Peyer's patch (tissue), 4 donors: Measurements from ENCODE around the gene FRMD1.

Experiments
- POLR2A ChIP-seq, 2 donors: fragments of 450-650 bp; IDR thresholded peaks; one replicate each; pipeline ENCODE4 v1.5.1; 2017; ENCODE audit warnings: antibody characterized with exemption in 2 of 2, mild to moderate bottlenecking in 2 of 2, moderate library complexity in 2 of 2
- TF ChIP-seq, protein P1 (sequence below), 6 experiments: fragments of 450-650 bp in 4 of 6; fragments of 200-600 bp in 2 of 6; sonication (generic) in 1 of 6; IDR thresholded peaks; one replicate each; pipeline ENCODE4 v1.5.1; 2017 to 2019; ENCODE audit warnings: antibody characterized with exemption in 6 of 6, mild to moderate bottlenecking in 3 of 6, moderate library complexity in 1 of 6

DNA sequence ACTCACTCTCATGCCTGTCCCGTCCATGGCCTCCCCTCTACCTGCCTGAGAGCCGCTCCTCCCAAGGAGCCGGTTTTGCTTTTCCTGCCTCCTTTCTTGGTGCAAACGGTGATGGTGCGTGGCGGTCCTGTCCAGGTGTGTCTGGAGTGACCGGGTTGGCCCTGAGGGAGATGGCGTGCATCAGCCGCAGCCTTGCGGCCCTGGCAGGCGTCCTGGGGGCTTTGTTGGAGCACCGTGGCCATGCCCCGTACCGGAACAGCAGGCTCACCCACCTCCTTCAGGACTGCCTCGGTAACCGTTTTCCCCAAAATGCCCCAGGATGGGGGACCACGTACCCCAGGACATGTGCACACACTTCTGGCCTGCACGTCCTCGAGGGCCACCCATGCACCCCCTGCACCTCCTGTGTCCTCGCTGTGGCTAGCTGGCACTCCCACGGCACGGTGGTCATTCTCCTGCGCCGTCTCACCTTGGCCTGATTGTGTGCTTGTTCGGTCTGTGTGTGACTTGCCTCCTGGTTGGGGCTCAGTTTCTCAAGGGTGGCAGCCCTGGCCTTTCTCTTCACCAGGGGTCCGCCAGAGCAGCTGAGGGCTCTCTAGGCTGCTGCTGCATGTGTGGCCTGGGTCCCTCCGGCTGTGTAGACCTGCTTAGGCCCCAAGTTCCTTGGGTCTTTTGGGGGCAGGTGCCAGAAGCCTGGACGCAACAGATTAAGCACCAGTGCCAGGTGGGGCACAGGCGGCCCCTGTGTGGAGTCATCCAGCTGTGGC, 36.4 kb downstream of the FRMD1 start:
- TF ChIP-seq, protein P1, sequence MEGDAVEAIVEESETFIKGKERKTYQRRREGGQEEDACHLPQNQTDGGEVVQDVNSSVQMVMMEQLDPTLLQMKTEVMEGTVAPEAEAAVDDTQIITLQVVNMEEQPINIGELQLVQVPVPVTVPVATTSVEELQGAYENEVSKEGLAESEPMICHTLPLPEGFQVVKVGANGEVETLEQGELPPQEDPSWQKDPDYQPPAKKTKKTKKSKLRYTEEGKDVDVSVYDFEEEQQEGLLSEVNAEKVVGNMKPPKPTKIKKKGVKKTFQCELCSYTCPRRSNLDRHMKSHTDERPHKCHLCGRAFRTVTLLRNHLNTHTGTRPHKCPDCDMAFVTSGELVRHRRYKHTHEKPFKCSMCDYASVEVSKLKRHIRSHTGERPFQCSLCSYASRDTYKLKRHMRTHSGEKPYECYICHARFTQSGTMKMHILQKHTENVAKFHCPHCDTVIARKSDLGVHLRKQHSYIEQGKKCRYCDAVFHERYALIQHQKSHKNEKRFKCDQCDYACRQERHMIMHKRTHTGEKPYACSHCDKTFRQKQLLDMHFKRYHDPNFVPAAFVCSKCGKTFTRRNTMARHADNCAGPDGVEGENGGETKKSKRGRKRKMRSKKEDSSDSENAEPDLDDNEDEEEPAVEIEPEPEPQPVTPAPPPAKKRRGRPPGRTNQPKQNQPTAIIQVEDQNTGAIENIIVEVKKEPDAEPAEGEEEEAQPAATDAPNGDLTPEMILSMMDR (IDR thresholded peaks at IDR 0.05): no peak
- no peak for TF ChIP-seq POLR2A (IDR thresholded peaks at IDR 0.05)
